A549 (cell line): Measurements from ENCODE around the gene SHC1.

ENCODE experiments used
- CBX8 ChIP-seq: fragments of 200-600 bp; sonication (generic); IDR thresholded peaks from 2 replicates; pipeline ENCODE4 v1.6.1; 2016
- CHD2 ChIP-seq: fragments of 150-350 bp; IDR thresholded peaks from 2 replicates; pipeline ENCODE4 v1.6.1; 2014; ENCODE audit warnings: low read length; ENCODE audit not compliant: partially characterized antibody
- EP300 ChIP-seq, 2 experiments: fragments of >200 bp; sonication (Bioruptor Twin); formaldehyde crosslinking; IDR thresholded peaks; 2 replicates in 1 of 2; 3 replicates in 1 of 2; pipeline ENCODE4 v1.6.1; 2016 to 2017
- KDM5A ChIP-seq: fragments of 200-600 bp; sonication (generic); IDR thresholded peaks from 2 replicates; pipeline ENCODE4 v1.6.1; 2016; ENCODE audit warnings: antibody characterized with exemption, mild to moderate bottlenecking
- POLR2A ChIP-seq: IDR thresholded peaks from 2 replicates; pipeline ENCODE4 v1.6.1; 2012; ENCODE audit warnings: mild to moderate bottlenecking, low read length
- RARB ChIP-seq: fragments of 250-450 bp; sonication (Bioruptor Pico); IDR thresholded peaks from 2 replicates; pipeline ENCODE4 v1.8.0; 2021; ENCODE audit warnings: mild to moderate bottlenecking, moderate library complexity
- RNF2 ChIP-seq: fragments of 200-600 bp; sonication (generic); IDR thresholded peaks from 2 replicates; pipeline ENCODE4 v1.6.1; 2016; ENCODE audit warnings: low read depth, mild to moderate bottlenecking, antibody characterized with exemption, moderate library complexity, borderline replicate concordance
- SMC3 ChIP-seq: fragments of >200 bp; sonication (Bioruptor Twin); formaldehyde crosslinking; IDR thresholded peaks from 3 replicates; pipeline ENCODE4 v1.6.1; 2018; ENCODE audit warnings: inconsistent platforms
- ZFP36 ChIP-seq: fragments of 450-650 bp; IDR thresholded peaks from 2 replicates; pipeline ENCODE4 v1.6.1; 2014; ENCODE audit warnings: borderline replicate concordance; ENCODE audit not compliant: partially characterized antibody
- TF ChIP-seq, protein P1 (sequence below): fragments of >200 bp; sonication (Bioruptor Twin); formaldehyde crosslinking; IDR thresholded peaks from 3 replicates; pipeline ENCODE4 v1.5.1; 2016

DNA sequence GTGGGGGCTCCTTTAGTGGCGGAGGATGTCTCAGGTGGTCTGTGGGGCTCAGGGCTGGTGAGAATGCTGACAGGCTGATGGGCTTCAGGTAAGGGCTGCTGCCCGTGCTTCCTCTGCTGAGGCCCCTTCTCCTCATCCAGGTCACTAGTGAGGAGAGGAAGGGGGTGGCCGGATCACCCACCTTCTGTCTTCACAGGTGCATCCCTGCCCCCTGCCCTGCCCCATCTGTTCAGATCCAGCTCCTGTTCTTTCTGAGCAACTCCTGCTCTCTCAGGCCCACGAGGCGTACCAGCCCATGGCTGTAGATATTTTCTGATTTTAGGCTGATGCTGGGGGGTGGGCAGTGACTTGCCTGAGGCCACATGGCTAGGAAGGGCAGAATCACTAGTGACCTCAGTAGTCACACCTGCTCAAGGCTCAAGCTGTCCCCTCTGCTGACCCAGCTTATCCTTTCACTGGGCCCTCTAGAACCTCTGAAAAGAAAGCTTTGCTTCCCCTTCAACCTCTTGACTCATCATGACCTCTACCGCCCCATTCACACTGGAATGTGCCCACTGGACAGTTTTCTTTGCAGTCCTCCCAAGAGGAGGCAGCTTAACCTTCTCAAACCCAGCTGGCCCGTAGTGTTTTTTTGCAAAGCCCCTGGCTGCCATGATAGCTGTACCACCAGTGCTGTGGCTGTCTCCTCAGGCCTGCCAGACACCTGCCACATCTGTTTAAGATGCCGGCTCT, 48.2 kb upstream of the SHC1 start:
- no peak for TF ChIP-seq ZFP36
- no peak for TF ChIP-seq POLR2A
- TF ChIP-seq, protein P1, sequence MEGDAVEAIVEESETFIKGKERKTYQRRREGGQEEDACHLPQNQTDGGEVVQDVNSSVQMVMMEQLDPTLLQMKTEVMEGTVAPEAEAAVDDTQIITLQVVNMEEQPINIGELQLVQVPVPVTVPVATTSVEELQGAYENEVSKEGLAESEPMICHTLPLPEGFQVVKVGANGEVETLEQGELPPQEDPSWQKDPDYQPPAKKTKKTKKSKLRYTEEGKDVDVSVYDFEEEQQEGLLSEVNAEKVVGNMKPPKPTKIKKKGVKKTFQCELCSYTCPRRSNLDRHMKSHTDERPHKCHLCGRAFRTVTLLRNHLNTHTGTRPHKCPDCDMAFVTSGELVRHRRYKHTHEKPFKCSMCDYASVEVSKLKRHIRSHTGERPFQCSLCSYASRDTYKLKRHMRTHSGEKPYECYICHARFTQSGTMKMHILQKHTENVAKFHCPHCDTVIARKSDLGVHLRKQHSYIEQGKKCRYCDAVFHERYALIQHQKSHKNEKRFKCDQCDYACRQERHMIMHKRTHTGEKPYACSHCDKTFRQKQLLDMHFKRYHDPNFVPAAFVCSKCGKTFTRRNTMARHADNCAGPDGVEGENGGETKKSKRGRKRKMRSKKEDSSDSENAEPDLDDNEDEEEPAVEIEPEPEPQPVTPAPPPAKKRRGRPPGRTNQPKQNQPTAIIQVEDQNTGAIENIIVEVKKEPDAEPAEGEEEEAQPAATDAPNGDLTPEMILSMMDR, result no peak
- no peak for TF ChIP-seq SMC3
- no peak for TF ChIP-seq RNF2
- no peak for TF ChIP-seq RARB
- no peak for TF ChIP-seq CHD2
- TF ChIP-seq EP300 (IDR thresholded peaks at IDR 0.05), result no peak
- no peak for TF ChIP-seq KDM5A
- TF ChIP-seq CBX8, result no peak
